Skeletal muscle tissue (tissue), 4 donors: ENCODE data around the gene CDK14. TPM values are rescaled to one million over a fixed set of nuclear protein-coding genes. Genes with fewer than 3 reads are reported as not detected.
A peak's percentile ranks its signal among the peaks of the same experiment; 100 is the strongest.

ENCODE experiments used
- H3K27ac ChIP-seq: one replicate; pipeline ENCODE4 v1.7.0; 2013; ENCODE audit warnings: mild to moderate bottlenecking, low read depth, low read length, inconsistent platforms
- H3K27me3 ChIP-seq, 3 donors: one replicate each; pipeline ENCODE4 v1.7.0; 2013; ENCODE audit warnings: low read length in 3 of 3; ENCODE audit not compliant: control insufficient read depth in 3 of 3, insufficient read depth in 3 of 3
- H3K36me3 ChIP-seq, 3 donors: one replicate each; pipeline ENCODE4 v1.7.0; 2013; ENCODE audit warnings: low read length in 3 of 3; ENCODE audit not compliant: control insufficient read depth in 3 of 3, insufficient read depth in 3 of 3
- H3K4me1 ChIP-seq, 3 donors: one replicate each; pipeline ENCODE4 v1.7.0; 2013; ENCODE audit warnings: low read length in 3 of 3, mild to moderate bottlenecking in 3 of 3; ENCODE audit not compliant: control insufficient read depth in 3 of 3, insufficient read depth in 3 of 3
- H3K4me3 ChIP-seq, 3 donors: one replicate each; pipeline ENCODE4 v1.7.0; 2013; ENCODE audit warnings: low read length in 3 of 3
- H3K9ac ChIP-seq, 3 donors: one replicate each; pipeline ENCODE4 v1.7.0; 2013; ENCODE audit warnings: low read length in 3 of 3, mild to moderate bottlenecking in 3 of 3, moderate library complexity in 2 of 3, low read depth in 1 of 3
- H3K9me3 ChIP-seq, 3 donors: one replicate each; pipeline ENCODE4 v1.7.0; 2013; ENCODE audit warnings: low read length in 3 of 3; ENCODE audit not compliant: control insufficient read depth in 3 of 3
- total RNA-seq: library from RNA; depleted of rRNA; stranded (reverse); fragments of >200 nt; gene quantifications from one replicate; pipeline ENCODE4 v1.2.3, GENCODE V29; 2014
- donor health status: Osteomylitis.

CDK14 gene
- total RNA-seq, 1 donor from 2014 or later = 25.1 TPM

DNA sequence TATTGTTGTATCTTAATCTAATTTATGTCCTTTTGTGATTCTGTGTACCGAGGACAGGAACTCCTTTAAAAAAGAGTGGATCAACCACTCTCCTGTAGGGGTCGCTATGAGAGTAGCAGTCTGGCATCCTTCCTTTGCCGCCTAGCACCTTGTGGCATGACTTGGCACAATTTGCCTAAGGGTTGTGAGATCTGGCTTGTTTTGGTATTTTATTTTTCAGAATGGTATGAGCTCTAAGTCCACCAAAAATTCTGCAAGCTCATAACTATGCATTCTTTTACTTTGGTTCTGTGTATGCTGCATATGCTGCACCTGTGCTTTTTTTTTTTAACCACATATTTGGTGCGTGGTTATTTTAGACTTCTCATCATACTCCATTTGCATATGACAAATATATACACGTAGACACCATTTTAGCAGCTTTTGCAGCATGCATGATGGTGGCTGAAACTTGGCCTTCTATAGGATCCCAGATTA, 112.8 kb downstream of the CDK14 start:
- no peaks in the 10 kb centered on the region for H3K36me3 ChIP-seq
- H3K4me3 ChIP-seq = no peak overlapping the region
- H3K4me1 ChIP-seq = peaks cover 0 to 6% (median 3%) of the 10 kb centered on the region in 3 donors
- H3K9me3 ChIP-seq = no peaks in the 10 kb centered on the region
- H3K27me3 ChIP-seq = no peaks in the 10 kb centered on the region
- H3K27ac ChIP-seq = no peak overlapping the region
- no peak overlapping the region for H3K9ac ChIP-seq

DNA sequence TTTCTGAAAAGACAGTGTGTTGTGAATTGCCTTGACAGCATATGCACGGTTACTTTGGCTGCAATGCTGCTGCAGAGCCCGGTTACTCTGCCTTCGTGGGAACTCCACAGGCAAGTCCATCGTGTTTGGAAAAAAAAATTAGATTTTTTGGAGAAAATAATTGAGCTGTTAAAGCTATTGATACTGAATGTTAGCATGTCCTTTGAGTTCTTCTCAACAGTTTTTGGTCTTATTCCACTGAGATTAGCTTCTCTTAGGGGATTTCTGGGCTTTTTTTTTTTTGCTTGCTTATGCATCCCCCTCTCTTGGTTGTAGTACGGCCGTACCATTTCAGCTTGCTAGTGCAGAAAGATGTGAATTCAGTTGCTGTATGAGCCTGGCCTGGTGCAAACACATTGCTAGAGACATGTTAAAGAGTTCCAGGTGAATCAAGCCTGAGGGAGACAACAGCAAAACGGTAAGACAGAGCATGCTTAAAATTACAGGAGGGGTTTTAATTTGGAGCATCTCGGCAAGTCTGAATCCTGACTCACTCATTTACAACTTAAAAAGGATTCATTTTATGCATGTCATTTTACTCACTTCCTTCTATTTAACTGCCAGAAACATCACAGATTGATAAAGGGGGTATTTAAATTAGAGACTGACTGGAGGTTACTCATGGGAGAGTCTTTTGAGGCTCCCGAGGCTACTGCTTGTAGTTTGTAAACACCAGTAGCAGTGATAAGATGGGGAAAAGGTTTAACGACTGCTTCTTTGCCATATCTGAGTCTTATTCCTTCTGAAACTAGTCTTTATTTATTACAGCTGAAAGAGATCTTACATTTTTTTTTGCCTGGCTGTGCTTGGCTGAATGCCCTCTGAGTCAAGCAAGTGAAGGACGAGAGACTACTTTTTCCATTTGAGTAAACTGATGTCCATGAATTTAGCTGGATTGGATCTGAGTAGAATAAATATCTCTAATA, 113.7 kb downstream of the CDK14 start:
- H3K9ac ChIP-seq = peak overlapping the region in 1 of 3 donors; percentile 27
- no peak overlapping the region for H3K27ac ChIP-seq
- H3K4me3 ChIP-seq = peak overlapping the region in 1 of 3 donors; percentile 2

DNA sequence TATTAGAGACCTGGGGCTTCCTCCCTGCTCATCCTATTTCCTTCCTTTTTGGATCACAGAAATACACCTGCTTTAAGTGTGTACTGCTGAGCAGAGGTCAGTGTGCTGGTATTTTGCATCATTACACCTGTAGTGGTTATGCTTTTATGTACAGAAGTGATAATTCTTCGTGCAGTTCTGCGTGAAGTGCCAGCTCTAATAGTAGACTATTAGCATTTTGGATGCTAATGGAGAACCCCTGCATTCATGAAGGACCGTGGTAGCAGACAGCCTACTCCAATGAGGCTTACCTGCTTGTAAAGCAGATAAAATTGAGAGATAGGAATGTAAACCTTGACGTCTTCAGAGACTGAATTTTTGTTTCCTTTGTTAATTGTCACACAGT, 114.3 kb downstream of the CDK14 start:
- Histone ChIP-seq H3K9ac (no peak overlapping the region), H3K36me3 (no peaks in the 10 kb centered on the region), H3K27me3 (no peaks in the 10 kb centered on the region), H3K9me3 (no peaks in the 10 kb centered on the region), H3K27ac (no peak overlapping the region), H3K4me3 (no peak overlapping the region), H3K4me1 (peaks cover 0 to 6% (median 3%) of the 10 kb centered on the region in 3 donors)

More for the DNA sequence above, 113.7 kb downstream of the CDK14 start:
- Histone ChIP-seq H3K36me3 (no peaks in the 10 kb centered on the region), H3K4me1 (peaks cover 0 to 6% (median 3%) of the 10 kb centered on the region in 3 donors), H3K9me3 (no peaks in the 10 kb centered on the region), H3K27me3 (no peaks in the 10 kb centered on the region)

DNA sequence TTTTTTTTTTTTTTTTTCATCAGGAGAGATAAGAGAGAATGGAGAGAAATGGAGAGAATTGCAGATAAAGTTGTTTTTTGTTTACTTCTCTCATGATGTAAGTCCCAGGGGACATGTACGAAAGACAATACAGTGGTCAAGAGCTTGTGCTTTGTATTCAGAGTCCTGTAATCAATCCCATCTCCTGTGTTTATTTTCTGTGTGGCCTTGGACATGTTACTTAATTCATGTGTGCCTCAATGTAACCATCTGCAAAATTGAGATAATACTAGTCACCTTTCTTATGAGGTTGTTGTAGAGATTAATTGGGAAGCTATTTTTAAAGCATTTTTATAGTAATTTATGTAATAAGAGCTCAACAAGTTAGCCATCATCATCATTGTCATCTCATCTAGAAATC, 117.5 kb downstream of the CDK14 start:
- Histone ChIP-seq H3K9me3 (no peaks in the 10 kb centered on the region), H3K36me3 (no peaks in the 10 kb centered on the region), H3K4me3 (no peak overlapping the region), H3K4me1 (peaks cover 0 to 6% (median 3%) of the 10 kb centered on the region in 3 donors), H3K27me3 (no peaks in the 10 kb centered on the region), H3K27ac (no peak overlapping the region), H3K9ac (no peak overlapping the region)

DNA sequence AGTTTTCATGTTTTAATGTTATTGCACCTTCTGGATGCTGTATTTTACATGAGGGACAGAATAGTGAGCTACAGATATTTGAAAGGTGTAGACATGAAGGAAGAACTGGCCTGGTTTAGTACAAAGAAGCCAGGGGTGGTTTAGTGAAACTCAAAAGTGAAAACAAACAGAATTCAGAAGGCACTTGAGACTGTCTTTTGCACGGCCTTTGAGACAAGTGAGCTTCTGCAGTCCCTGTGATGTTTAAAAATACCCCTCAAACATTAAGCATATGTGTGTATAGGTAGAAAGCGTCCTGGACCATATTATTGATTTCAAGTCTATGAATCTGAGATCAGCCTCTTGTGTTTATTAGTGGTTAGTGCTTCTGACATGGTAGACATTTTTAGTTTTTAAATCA, 118.9 kb downstream of the CDK14 start:
- Histone ChIP-seq H3K9me3 (no peaks in the 10 kb centered on the region), H3K27ac (no peak overlapping the region), H3K4me3 (no peak overlapping the region), H3K36me3 (no peaks in the 10 kb centered on the region), H3K27me3 (no peaks in the 10 kb centered on the region), H3K4me1 (peaks cover 0 to 5% (median 0%) of the 10 kb centered on the region in 3 donors), H3K9ac (no peak overlapping the region)

DNA sequence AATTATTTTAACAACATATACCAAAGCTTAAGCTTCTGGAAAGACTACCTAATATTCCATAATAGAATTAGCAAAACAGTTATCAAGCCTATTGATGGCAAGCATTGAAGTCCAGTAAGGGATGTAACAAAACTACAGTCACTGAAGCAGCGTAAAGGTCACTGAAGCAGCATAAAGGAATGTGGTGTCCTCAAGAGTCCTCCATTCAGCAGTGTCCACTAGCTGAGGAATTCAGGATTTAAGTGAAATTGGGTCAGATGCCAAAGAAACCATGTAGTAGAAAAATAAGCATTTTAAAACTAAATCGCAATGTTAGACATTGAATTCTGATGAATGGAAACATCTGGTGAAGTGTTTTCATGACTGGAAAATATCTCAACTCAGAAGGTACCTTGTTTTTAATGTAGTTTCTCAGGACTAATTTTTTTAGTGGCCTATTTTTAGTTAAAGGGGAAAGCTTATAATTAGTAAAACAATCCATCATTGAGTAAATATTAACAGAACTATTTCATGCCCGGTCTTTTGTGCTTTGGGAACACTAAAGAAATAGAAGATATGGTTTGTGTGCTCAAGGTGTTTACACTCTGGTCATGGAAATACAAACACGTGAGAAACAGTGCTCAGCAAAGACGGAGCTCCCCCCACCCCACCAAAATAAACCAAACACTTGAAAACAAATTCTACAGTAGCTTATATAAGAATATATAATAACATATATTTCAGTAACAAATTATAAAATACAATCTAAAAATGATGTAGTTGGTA, 121.4 kb downstream of the CDK14 start:
- Histone ChIP-seq H3K4me1 (no peaks in the 10 kb centered on the region), H3K9ac (no peak overlapping the region), H3K4me3 (no peak overlapping the region), H3K36me3 (no peaks in the 10 kb centered on the region), H3K27me3 (no peaks in the 10 kb centered on the region), H3K9me3 (no peaks in the 10 kb centered on the region), H3K27ac (no peak overlapping the region)

DNA sequence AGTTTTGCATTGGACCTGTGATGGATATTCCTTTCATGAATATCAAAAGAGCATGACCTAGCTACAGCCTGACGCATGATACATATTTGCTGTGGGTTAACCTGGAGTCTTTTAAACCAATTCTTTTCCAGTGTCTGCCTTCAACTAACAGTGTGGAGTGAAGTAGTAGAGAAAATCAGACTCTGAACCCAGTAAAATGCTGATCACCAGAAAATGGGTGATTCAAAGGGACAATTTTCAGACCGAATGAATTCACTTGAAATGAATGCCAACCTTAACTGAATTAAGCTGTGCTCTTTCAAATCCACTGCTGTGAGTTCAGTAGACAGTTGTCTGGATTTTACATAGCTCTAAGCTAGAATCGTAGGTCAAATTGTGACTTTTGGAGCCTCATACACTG, 123.0 kb downstream of the CDK14 start:
- H3K9me3 ChIP-seq = no peaks in the 10 kb centered on the region
- H3K27ac ChIP-seq = no peak overlapping the region
- H3K36me3 ChIP-seq = no peaks in the 10 kb centered on the region
- no peak overlapping the region for H3K4me3 ChIP-seq
- no peaks in the 10 kb centered on the region for H3K27me3 ChIP-seq
- no peak overlapping the region for H3K9ac ChIP-seq
- H3K4me1 ChIP-seq = no peaks in the 10 kb centered on the region

DNA sequence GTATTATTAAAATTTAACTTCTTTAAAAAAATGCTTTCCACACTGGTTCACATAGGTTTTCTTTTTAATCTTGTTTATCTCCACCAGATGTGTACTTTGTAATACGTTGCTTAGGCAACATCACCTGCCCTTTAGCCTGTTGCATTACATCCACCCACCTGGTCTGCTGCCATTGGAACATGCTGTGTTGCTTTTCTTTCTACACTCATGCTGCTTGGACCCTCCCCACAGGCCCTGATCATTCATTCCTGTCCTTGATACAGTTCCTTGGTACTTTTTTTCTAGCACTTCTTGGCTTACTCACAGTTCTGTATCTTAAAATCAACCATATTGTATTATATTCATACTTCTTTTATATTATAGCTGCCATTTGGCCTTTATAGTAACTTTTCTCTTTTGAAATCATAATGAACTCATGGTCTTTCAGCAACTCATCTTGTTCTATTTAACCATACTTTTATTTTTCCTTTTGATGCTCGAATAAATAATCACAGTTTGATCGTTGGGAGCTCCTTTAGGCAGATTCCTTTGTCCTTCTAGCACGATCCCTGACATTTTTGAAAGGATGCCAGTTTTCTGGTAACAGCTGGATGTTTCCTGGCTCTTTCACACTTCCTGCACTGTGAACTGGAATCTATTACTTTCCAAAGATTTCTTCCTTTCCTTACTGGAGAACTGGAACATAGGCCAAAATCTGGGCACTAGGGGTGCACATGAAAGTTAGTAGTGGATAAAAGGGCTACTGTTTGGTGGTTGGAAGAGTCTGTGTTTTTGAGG, 125.1 kb downstream of the CDK14 start:
- H3K9me3 ChIP-seq = no peaks in the 10 kb centered on the region
- no peak overlapping the region for H3K4me3 ChIP-seq
- no peaks in the 10 kb centered on the region for H3K27me3 ChIP-seq
- H3K4me1 ChIP-seq = no peaks in the 10 kb centered on the region
- no peaks in the 10 kb centered on the region for H3K36me3 ChIP-seq
- no peak overlapping the region for H3K9ac ChIP-seq
- H3K27ac ChIP-seq = no peak overlapping the region

DNA sequence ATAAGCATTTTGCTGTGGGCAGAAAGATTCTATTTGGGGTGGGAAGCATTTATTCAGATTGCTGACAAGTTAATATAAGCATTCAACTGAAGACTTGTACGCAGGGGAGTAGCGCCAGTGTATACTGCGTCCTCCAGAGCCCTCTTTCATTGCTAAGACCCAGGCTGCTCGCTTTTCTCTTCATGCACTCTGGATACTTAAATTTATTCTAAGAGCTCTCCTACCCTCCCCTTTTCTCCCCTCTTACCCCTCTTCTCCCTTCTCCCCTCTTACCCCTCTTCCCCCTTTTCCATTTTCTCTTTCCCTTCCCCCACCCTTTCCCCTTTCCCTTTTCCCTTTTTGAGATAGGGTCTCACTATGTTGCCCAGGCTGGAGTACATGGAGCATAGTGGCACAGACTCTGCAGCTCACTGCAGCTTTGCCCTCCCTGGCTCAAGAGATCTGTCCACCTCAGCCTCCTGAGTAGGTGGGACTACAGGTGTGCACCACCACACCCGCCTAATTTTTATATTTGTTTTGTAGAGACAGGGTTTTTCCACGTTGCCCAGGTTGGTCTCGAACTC, 125.8 kb downstream of the CDK14 start:
- no peak overlapping the region for H3K9ac ChIP-seq
- H3K27ac ChIP-seq = no peak overlapping the region
- no peaks in the 10 kb centered on the region for H3K36me3 ChIP-seq
- no peaks in the 10 kb centered on the region for H3K9me3 ChIP-seq
- H3K4me3 ChIP-seq = no peak overlapping the region
- no peaks in the 10 kb centered on the region for H3K27me3 ChIP-seq
- peaks cover 0 to 3% (median 0%) of the 10 kb centered on the region in 3 donors for H3K4me1 ChIP-seq
